Measurements from ENCODE around the gene TNIP1. TPM values are rescaled to one million over a fixed set of nuclear protein-coding genes. Genes with fewer than 3 reads are reported as not detected.

Gene TNIP1
- total RNA-seq, 1 experiment from 2014 or later, result 342 TPM

DNA sequence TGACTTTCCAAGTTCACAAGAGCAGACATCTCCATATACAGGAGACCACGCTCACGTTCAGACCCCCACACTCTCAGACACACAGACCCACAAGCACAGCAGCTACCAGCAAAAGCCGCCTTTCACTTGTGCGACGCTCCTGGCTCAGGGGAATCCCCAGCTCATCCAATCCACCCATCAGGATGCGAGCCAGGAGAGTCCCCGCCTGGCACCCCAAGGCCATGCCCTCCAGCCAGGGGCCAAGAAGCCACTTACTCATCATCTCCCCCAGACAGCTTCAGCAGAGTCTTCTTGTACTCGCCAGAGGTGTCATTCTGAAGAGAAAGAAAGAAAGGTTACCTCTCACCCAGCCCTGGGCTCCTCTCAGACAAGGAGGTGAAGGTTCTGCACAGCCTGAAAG, 47.1 kb upstream of the TNIP1 start:
- intact Hi-C loops (cut with micrococcal nuclease), result loop anchor here (10.0 kb wide), 3 partner anchors 397 to 617 kb away; no protein-coding TSS in a partner anchor
- TF ChIP-seq, protein P1, sequence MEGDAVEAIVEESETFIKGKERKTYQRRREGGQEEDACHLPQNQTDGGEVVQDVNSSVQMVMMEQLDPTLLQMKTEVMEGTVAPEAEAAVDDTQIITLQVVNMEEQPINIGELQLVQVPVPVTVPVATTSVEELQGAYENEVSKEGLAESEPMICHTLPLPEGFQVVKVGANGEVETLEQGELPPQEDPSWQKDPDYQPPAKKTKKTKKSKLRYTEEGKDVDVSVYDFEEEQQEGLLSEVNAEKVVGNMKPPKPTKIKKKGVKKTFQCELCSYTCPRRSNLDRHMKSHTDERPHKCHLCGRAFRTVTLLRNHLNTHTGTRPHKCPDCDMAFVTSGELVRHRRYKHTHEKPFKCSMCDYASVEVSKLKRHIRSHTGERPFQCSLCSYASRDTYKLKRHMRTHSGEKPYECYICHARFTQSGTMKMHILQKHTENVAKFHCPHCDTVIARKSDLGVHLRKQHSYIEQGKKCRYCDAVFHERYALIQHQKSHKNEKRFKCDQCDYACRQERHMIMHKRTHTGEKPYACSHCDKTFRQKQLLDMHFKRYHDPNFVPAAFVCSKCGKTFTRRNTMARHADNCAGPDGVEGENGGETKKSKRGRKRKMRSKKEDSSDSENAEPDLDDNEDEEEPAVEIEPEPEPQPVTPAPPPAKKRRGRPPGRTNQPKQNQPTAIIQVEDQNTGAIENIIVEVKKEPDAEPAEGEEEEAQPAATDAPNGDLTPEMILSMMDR (IDR thresholded peaks at IDR 0.05; ENCODE audit: unreplicated experiment), result no peak
- no peak for DNase-seq (ENCODE audit: unreplicated experiment)
- no TSS peak for BruUV-seq (replicated peaks)
- Mint-ChIP-seq H3K36me3 (ENCODE audit: insufficient read depth, unreplicated experiment) (no peaks in the 10 kb centered on the region), H3K4me3 (ENCODE audit: unreplicated experiment) (no peak overlapping the region), H3K4me1 (ENCODE audit: insufficient read depth, unreplicated experiment) (peaks cover 12% of the 10 kb centered on the region), H3K27ac (ENCODE audit: low read depth, unreplicated experiment) (no peak overlapping the region), H3K9me3 (ENCODE audit: unreplicated experiment) (no peaks in the 10 kb centered on the region), H3K27me3 (ENCODE audit: insufficient read depth, unreplicated experiment) (peaks cover 21% of the 10 kb centered on the region)
- ChIA-PET POLR2A (no interaction called here), CTCF (interaction anchor here (0.5 to 29.6 kb wide), 16 partner anchors 11 to 1687 kb away, joined by 3 to 1587 read pairs (median 16); partner anchors contain the start of gene TNIP1)

DNA sequence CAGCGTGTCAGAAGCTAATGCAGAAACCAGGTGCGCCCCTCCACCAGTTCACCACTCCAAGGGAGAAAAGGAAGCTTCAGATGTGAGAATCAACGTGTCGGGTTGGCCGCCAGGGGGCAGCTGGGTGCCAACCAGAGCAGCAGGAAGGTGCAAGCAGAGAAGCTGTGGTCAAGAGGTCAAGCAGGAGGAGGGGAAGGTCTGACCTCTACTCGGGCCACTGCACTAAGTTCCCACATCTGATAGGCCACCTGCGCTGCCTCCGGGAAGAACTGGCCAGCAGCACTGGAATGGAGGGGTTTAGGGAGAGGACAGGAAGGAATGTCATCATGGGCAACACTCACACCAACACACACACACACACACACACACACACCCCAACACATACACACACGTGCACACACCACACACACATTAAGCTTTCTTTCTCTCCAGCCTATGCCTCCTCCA, 45.4 kb upstream of the TNIP1 start:
- peaks cover 21% of the 10 kb centered on the region for H3K27me3 Mint-ChIP-seq (ENCODE audit: insufficient read depth, unreplicated experiment)
- CTCF ChIA-PET, result interaction anchor here (0.6 to 29.6 kb wide), 102 partner anchors 10 to 1563 kb away, joined by 3 to 1587 read pairs (median 5); partner anchors contain the start of genes ANXA6, CCDC69, GM2A and SLC36A1
- POLR2A ChIA-PET, result interaction anchor here (0.7 to 2.3 kb wide), 7 partner anchors 10 to 948 kb away, joined by 3 to 14 read pairs (median 5); partner anchors contain the start of gene GM2A
- H3K4me3 Mint-ChIP-seq (ENCODE audit: unreplicated experiment), result no peak overlapping the region
- TF ChIP-seq, protein P1 (IDR thresholded peaks at IDR 0.05; ENCODE audit: unreplicated experiment), result peak; percentile 91
- DNase-seq (ENCODE audit: unreplicated experiment), result peak; percentile 76
- no peaks in the 10 kb centered on the region for H3K9me3 Mint-ChIP-seq (ENCODE audit: unreplicated experiment)
- no peak overlapping the region for H3K27ac Mint-ChIP-seq (ENCODE audit: low read depth, unreplicated experiment)
- BruUV-seq (replicated peaks), result no TSS peak
- no peaks in the 10 kb centered on the region for H3K36me3 Mint-ChIP-seq (ENCODE audit: insufficient read depth, unreplicated experiment)
- intact Hi-C loops (cut with micrococcal nuclease), result loop anchor here (1.0 to 10.0 kb wide), 7 partner anchors 38 to 619 kb away; no protein-coding TSS in a partner anchor
- H3K4me1 Mint-ChIP-seq (ENCODE audit: insufficient read depth, unreplicated experiment), result peaks cover 12% of the 10 kb centered on the region

DNA sequence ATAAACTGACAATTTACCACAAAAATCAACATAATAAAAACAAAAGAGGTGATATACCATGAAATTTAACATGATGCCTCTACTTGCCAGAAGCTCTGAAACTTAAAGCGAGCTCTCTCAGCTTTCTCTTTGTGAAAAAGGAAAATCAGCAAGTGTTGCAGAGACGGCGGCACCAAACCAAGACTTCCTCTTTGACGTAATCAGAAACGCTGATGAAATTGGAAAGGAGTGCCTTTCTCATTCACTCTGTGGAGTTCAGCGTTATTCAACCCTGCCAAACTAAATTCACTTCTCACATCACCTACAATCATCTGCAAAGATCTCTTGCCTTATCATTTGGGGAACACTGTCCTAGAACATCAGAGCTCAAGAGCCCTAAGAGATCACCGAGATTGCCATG, 44.6 kb upstream of the TNIP1 start:
- no peak for DNase-seq (ENCODE audit: unreplicated experiment)
- CTCF ChIA-PET, result interaction anchor here (0.6 to 29.6 kb wide), 79 partner anchors 10 to 1563 kb away, joined by 3 to 1587 read pairs (median 5); partner anchors contain the start of genes ANXA6, CCDC69, GM2A and SLC36A1
- no TSS peak for BruUV-seq (replicated peaks)

More for the DNA sequence above, 44.6 kb upstream of the TNIP1 start:
- Mint-ChIP-seq H3K4me3 (ENCODE audit: unreplicated experiment) (no peak overlapping the region), H3K4me1 (ENCODE audit: insufficient read depth, unreplicated experiment) (peaks cover 12% of the 10 kb centered on the region), H3K27ac (ENCODE audit: low read depth, unreplicated experiment) (no peak overlapping the region), H3K36me3 (ENCODE audit: insufficient read depth, unreplicated experiment) (no peaks in the 10 kb centered on the region), H3K9me3 (ENCODE audit: unreplicated experiment) (no peaks in the 10 kb centered on the region), H3K27me3 (ENCODE audit: insufficient read depth, unreplicated experiment) (peaks cover 21% of the 10 kb centered on the region)
- TF ChIP-seq, protein P1 (IDR thresholded peaks at IDR 0.05; ENCODE audit: unreplicated experiment), result no peak
- POLR2A ChIA-PET, result interaction anchor here (0.6 to 2.3 kb wide), 10 partner anchors 10 to 139 kb away, joined by 3 to 14 read pairs (median 4); partner anchors contain the start of genes ANXA6, GM2A and TNIP1
- intact Hi-C loops (cut with micrococcal nuclease), result loop anchor here (10.0 kb wide), 3 partner anchors 399 to 619 kb away; no protein-coding TSS in a partner anchor
